GM12891 (cell line): ENCODE measurements around the gene FCRL2.

Experiments used
- POLR2A ChIP-seq: IDR thresholded peaks from 2 replicates; pipeline ENCODE4 v1.6.1; 2011; ENCODE audit warnings: low read depth, low read length, control low read depth
- POLR2AphosphoS5 ChIP-seq: IDR thresholded peaks from 2 replicates; pipeline ENCODE4 v1.6.1; 2011; ENCODE audit warnings: low read depth, low read length, control low read depth
- POU2F2 ChIP-seq: IDR thresholded peaks from 2 replicates; pipeline ENCODE4 v1.6.1; 2011; ENCODE audit warnings: low read depth, mild to moderate bottlenecking, control low read depth, low read length, moderate library complexity
- SPI1 ChIP-seq: IDR thresholded peaks from 2 replicates; pipeline ENCODE4 v1.6.1; 2011; ENCODE audit warnings: low read depth, low read length, control low read depth

- TF ChIP-seq POLR2A (no peak), POLR2AphosphoS5 (no peak), SPI1 (no peak), POU2F2 (no peak)
Measured at GRCh38 chr1:157770442-157771043, 6.4 kb downstream of the FCRL2 start.
